ENCODE results near the gene GRIK1.

GRIK1 gene

GRCh38 chr21:29711236-29711635 lies 228.6 kb downstream of the GRIK1 start:
- no peak for DNase-seq

DNA sequence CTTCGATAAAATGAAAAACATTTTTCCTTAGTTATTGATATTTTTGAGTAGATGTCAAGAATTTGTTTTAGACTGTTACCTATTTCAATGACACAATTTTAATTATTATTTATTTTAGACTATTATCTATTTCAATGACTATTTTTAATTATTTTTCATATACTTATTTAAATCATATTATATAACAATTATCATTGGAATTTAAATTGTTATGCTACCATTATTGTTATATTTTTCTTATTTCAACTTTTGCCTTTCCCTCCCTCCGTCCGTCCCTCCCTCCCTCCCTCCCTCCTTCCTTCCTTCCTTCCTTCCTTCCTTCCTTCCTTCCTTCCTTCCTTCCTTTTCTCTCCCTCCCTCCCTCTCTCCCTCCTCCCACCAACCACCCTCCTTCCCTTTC lies 229.3 kb downstream of the GRIK1 start:
- DNase-seq, result no peak

DNA sequence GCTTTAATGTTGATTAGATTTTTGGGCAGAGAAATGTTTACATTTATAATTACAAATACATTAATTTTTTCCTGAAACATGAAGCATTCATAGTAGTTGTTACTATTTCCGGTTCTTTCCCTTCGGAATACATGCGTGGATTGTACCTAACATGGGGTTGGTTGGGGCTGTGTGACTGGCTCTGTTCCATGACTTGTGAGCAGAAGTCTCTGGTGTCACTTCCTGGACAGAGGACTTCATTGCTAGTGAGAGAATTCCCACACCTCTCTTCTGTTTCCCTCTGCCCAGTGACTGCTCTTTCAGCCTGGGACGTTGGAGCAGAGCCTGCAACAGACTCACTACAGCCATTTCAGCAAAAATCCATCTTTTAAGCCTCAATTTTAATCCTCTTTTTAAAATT lies 231.4 kb downstream of the GRIK1 start:
- DNase-seq, result no peak

- DNase-seq, result no peak
Measured at GRCh38 chr21:29704719-29705118, 235.1 kb downstream of the GRIK1 start.

- no peak for DNase-seq
Measured at GRCh38 chr21:29701676-29702075, 238.1 kb downstream of the GRIK1 start.

DNA sequence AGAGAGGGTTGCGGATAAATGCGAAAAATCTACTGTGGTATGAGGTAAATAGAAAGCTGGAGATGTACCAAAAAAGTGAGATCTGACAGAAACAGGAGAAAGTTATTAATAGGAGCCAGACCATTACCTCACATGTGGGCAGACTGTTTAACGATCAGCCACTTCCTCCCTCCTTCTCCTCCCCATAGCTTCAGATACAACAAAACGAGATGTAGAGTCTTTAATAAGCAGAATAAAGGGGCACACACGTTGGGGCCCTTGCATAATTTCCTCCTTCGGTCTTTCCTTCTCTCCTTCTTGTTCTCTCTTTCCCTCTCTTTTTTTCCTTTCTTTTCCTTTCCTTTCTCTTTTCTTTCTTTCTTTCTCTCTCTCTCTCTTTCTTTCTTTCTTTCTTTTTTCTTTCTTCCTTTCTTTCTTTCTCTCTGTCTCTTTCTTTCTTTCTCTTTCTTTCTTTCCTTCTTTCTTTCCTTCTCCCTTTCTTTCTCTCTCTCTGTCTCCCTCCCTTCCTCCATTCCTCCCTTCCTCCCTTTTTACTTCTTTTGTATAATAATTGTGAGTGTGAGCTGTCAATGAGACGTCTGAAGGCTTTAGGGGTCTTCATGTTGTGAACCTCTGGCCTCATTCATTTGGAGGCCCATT lies 242.1 kb downstream of the GRIK1 start:
- DNase-seq, result no peak

DNA sequence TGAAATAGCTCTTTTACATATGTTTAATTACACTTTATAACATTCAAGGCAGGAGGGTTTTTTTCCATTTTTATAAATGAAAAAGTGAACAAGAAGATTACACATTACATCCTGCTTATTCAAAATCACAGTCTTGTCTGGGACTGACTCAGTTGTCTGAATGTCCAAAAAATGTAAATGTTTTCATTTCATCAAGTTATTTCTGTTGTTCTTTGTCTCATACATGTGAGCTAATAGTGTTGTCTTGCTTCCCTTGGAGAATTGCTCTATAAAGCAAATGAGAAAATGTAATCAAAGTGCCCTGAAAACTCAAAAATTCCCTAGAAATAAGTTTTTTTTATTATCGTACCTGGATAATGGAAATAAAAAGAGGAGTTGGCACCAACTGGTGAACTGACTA lies 242.9 kb downstream of the GRIK1 start:
- DNase-seq, result no peak

- no peak for DNase-seq
Measured at GRCh38 chr21:29691616-29692491, 247.9 kb downstream of the GRIK1 start.

- DNase-seq, result no peak
Measured at GRCh38 chr21:29689753-29690152, 250.0 kb downstream of the GRIK1 start.

- no peak for DNase-seq
Measured at GRCh38 chr21:29684106-29684505, 255.7 kb downstream of the GRIK1 start.

GRCh38 chr21:29682800-29683199 lies 257.0 kb downstream of the GRIK1 start:
- DNase-seq, result no peak

DNA sequence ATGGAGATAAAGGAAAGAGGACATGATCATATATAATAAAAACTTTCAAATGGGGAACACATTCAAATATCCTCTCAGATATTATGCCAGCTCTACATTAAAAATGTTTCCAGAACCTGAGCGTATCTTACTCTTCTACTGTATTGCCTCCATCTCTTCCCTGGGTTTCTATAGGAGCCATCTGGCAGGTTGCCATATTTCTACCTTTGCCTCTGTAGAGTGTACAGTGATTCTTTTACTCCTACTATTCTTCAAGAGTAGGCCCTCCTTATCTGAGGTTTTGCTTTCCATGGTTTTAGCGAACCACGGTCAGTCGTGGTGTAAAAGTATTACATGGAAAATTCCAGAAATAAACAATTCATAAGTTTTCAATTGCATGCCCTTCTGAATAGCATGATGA lies 259.5 kb downstream of the GRIK1 start:
- DNase-seq, result no peak

- no peak for DNase-seq
Measured at GRCh38 chr21:29678626-29679025, 261.2 kb downstream of the GRIK1 start.

DNA sequence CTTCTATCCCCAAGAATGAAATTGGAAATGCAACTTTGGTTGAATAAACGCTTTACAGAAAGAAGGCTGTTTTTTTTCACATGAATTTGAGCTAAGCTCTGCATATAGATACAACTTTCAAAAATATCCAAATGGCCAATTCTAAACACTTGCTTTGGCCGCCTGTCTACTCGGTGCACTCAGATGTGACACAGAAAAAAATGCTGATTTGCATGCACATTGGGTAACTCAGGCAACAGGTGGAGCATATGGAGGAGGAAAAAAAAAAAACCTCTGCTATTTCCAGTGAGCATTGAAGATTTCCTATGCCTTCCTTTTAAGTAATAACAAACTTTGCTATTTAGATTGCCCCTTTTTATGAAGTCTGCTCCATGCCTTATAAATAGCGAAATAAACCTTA lies 262.5 kb downstream of the GRIK1 start:
- no peak for DNase-seq

DNA sequence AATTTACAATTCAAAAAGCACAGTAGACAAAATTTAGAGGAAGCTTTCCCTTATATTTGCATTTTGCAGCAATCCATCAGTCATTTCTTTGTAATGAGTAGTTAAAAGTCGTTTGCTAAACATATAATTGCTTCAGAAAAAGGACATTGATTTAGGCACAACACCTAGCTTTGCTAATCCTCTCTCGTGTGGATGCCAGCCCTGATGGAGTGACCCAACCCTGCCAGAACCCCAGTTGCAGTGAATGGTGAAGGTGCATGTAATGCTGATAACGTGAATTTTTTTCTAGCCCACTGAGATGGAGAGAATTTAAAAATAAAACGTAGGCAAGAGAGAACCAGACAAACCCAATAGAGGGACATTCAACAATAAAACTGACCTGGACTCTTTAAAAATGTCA lies 263.4 kb downstream of the GRIK1 start:
- DNase-seq, result no peak

DNA sequence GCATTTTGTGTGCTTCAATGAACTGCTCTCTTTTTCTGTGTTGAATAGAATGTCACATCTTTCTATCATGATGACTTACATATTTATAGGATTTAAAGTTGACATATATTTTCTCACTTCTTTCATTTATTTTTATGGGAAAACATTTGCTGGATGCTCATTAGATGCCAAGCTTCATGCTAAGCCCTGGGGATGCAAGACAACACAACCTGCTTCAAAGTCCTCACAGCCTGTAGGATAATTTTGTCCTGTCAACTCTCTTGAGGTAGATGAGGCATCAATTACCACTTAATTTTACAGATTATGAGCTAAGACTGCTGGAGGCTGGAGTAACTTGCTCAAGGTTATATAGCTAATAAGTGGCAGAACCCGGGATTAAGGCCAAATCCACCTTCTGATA lies 264.3 kb downstream of the GRIK1 start:
- no peak for DNase-seq

GRCh38 chr21:29674343-29674742 lies 265.5 kb downstream of the GRIK1 start:
- no peak for DNase-seq

DNA sequence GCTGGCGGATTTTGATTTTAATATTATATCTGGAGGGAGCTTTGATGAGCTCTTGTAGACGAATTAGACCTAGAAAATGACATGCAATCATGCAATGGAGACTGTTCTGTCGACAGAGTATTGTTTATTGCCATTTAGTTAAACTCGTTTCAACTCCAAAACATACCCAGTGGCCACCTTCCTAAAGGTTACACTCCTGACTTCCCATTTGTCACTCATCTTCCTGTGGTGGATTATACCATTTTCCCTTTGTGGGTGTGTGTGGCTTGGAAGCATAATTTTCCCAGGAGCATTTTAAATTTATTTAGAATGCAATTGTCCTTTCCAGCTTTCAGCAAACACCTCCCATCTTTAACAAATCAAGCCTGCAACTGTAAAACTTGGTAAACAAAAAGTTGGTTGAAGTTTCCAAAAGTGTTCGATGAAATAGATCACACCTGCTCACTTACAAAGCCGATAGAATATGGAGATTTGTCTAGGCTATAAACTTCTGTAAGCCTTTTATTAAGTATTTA lies 266.6 kb downstream of the GRIK1 start:
- no peak for DNase-seq

DNA sequence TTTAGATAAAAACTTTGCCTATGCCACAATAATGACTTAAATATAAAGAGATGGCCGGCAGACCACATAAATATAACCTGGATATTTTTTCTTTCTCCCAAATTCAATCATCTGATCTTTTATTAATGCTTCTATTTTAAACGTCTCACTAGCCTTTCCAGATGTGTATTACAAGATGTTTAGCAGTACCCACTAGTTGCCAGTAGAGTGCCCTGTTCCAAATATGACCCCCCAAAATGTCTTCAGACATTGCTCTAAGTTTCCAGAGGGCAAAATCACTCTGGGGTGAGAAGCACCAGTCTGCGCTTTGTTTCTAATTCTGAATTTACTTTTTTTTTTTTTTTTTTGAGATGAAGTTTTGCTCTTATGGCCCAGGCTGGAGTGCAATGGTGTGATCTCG lies 268.1 kb downstream of the GRIK1 start:
- DNase-seq, result no peak

DNA sequence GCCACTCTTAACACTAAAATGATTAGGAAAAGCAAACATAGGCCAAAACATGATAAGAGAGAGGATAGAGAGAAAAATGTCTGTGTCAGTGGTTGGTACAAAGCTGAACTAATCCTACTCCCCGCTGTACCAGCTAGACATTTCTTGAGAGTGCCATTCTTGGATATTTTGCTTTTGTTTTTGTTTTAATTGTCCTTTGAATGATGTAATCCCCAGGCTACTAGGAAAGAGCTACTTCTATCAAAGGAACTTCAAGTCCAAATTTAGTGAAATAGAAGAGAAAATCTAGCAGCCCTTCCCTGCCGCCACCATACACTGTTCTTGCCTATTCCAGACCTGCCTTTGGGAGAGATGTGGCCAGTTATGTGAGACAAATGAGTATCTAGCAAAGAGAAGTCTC lies 269.6 kb downstream of the GRIK1 start:
- no peak for DNase-seq

DNA sequence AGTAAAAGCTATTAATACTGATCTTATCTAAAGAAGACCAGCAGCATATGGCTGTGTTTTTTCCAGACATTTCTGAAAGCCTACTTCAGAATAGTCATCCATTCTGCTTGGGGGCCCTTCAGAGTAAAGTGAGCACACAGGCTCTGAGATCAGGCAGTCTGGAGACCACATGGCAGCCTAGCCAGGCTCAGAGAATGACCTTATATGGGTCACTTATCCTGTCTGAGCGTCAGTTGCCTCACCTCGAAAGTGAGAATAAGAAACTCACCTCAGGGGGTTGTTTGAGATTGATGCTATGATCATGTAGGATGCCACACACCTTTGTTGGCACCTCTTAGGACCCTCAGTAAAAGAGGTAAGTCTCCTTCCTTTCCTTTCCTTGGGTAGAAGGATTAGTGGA lies 270.4 kb downstream of the GRIK1 start:
- no peak for DNase-seq

- no peak for DNase-seq
Measured at GRCh38 chr21:29667651-29668050, 272.1 kb downstream of the GRIK1 start.

- DNase-seq, result no peak
Measured at GRCh38 chr21:29664615-29665014, 275.2 kb downstream of the GRIK1 start.

GRCh38 chr21:29661672-29662442 lies 277.9 kb downstream of the GRIK1 start:
- DNase-seq, result no peak
